Endometrium (tissue), 2 donors: ENCODE measurements around the gene AQP12A.

Source experiments
- FAIRE-seq: peaks from 2 replicates; lab custom pipeline; 2012; peaks lifted over from hg19 to GRCh38; lab: Jason Lieb, UNC
- donor health status: control.
- donor health status: control.

AQP12A gene

GRCh38 chr2:240707043-240707756, 15.5 kb downstream of the AQP12A start:
- FAIRE-seq, result no peak

GRCh38 chr2:240707821-240708220, 16.2 kb downstream of the AQP12A start:
- no peak for FAIRE-seq

GRCh38 chr2:240708457-240708856, 16.8 kb downstream of the AQP12A start:
- no peak for FAIRE-seq

- no peak for FAIRE-seq
Observed at GRCh38 chr2:240711296-240711695, 19.6 kb downstream of the AQP12A start.

- no peak for FAIRE-seq
Observed at GRCh38 chr2:240711701-240712100, 20.0 kb downstream of the AQP12A start.

GRCh38 chr2:240712121-240712520, 20.5 kb downstream of the AQP12A start:
- no peak for FAIRE-seq

GRCh38 chr2:240713071-240713927, 21.6 kb downstream of the AQP12A start:
- FAIRE-seq, result no peak

- FAIRE-seq, result no peak
Observed at GRCh38 chr2:240713928-240714746, 22.5 kb downstream of the AQP12A start.

- FAIRE-seq, result no peak
Observed at GRCh38 chr2:240714747-240715725, 23.4 kb downstream of the AQP12A start.

- no peak for FAIRE-seq
Observed at GRCh38 chr2:240716130-240716798, 24.6 kb downstream of the AQP12A start.

- FAIRE-seq, result no peak
Observed at GRCh38 chr2:240717181-240717641, 25.5 kb downstream of the AQP12A start.

- FAIRE-seq, result no peak
Observed at GRCh38 chr2:240717681-240718581, 26.3 kb downstream of the AQP12A start.

- FAIRE-seq, result no peak
Observed at GRCh38 chr2:240718896-240719490, 27.3 kb downstream of the AQP12A start.

- FAIRE-seq, result no peak
Observed at GRCh38 chr2:240719676-240720545, 28.2 kb downstream of the AQP12A start.

- no peak for FAIRE-seq
Observed at GRCh38 chr2:240720686-240721595, 29.3 kb downstream of the AQP12A start.

- FAIRE-seq, result no peak
Observed at GRCh38 chr2:240721596-240722180, 30.0 kb downstream of the AQP12A start.

- no peak for FAIRE-seq
Observed at GRCh38 chr2:240722376-240722775, 30.7 kb downstream of the AQP12A start.
